Erythroblast (primary cell): Measurements from ENCODE around the gene SURF6.

Experiments used
- GATA1 ChIP-seq: IDR thresholded peaks from 2 replicates; pipeline ENCODE4 v1.6.1; 2011; ENCODE audit warnings: low read depth, mild to moderate bottlenecking, control low read depth, low read length, moderate library complexity
- POLR2A ChIP-seq: IDR thresholded peaks from 2 replicates; pipeline ENCODE4 v1.6.1; 2011; ENCODE audit warnings: mild to moderate bottlenecking, low read length

DNA sequence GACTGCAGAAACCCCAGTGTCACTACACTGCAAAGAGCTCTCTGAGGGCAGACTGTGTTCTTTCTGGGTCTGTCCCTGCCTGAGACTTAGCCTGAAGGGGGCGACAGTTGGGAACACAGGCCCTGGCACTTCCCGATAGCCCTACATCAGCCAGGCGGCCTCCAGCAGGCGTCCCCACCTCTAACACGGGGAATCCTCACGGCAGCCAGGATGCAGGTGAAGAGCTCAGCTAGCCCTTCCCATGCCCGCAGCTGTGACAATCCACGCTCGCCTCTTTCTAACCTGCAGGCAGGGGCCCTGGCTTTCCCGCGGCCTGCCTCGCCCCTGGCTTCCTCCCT is 6.0 kb upstream of the SURF6 start:
- TF ChIP-seq POLR2A = no peak
- TF ChIP-seq GATA1 = no peak
